GM23338 (cell line): ENCODE measurements around the gene CYTL1.

Source experiments
- CREB1 ChIP-seq: fragments of 250-450 bp; sonication (Bioruptor Pico); IDR thresholded peaks from 2 replicates; pipeline ENCODE4 v1.5.0; 2020; ENCODE audit warnings: low read depth, mild to moderate bottlenecking, moderate library complexity
- EZH2 ChIP-seq: fragments of 200-600 bp; sonication (generic); IDR thresholded peaks from one replicate; pipeline ENCODE4 v1.8.0; 2017; ENCODE audit warnings: antibody characterized with exemption, mild to moderate bottlenecking, low read depth; ENCODE audit not compliant: unreplicated experiment
- POLR2AphosphoS5 ChIP-seq: IDR thresholded peaks from 2 replicates; pipeline ENCODE4 v1.6.1; 2016; ENCODE audit warnings: antibody characterized with exemption, low read depth
- STAT1 ChIP-seq: IDR thresholded peaks from one replicate; pipeline ENCODE4 v1.6.1; 2016; ENCODE audit warnings: antibody characterized with exemption; ENCODE audit not compliant: unreplicated experiment
- TF ChIP-seq, protein P1 (sequence below), 2 experiments: fragments of 200-600 bp in 1 of 2; sonication (generic) in 1 of 2; conservative IDR thresholded peaks; 2 replicates each; pipeline versions ENCODE4 v1.5.1 to v1.6.1; 2016 to 2017; ENCODE audit warnings: antibody characterized with exemption in 2 of 2, low read depth in 2 of 2, mild to moderate bottlenecking in 2 of 2, moderate library complexity in 1 of 2

GRCh38 chr4:4981827-4982226 is 37.4 kb downstream of the CYTL1 start:
- TF ChIP-seq EZH2 (no peak), CREB1 (no peak), POLR2AphosphoS5 (no peak), STAT1 (no peak)
- TF ChIP-seq, protein P1, sequence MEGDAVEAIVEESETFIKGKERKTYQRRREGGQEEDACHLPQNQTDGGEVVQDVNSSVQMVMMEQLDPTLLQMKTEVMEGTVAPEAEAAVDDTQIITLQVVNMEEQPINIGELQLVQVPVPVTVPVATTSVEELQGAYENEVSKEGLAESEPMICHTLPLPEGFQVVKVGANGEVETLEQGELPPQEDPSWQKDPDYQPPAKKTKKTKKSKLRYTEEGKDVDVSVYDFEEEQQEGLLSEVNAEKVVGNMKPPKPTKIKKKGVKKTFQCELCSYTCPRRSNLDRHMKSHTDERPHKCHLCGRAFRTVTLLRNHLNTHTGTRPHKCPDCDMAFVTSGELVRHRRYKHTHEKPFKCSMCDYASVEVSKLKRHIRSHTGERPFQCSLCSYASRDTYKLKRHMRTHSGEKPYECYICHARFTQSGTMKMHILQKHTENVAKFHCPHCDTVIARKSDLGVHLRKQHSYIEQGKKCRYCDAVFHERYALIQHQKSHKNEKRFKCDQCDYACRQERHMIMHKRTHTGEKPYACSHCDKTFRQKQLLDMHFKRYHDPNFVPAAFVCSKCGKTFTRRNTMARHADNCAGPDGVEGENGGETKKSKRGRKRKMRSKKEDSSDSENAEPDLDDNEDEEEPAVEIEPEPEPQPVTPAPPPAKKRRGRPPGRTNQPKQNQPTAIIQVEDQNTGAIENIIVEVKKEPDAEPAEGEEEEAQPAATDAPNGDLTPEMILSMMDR (conservative IDR thresholded peaks at IDR 0.05; ENCODE audit: low read depth in 2 of 2): no peak
